ENCODE results near the gene SNRPF.

- TF ChIP-seq POLR2A (IDR thresholded peaks at IDR 0.05; ENCODE audit: low read depth, low read length) (no peak), POLR2AphosphoS5 (IDR thresholded peaks at IDR 0.05; ENCODE audit: low read depth, low read length) (no peak), PAX5 (IDR thresholded peaks at IDR 0.05; ENCODE audit: insufficient read depth, low read length, severe bottlenecking) (no peak), TAF1 (IDR thresholded peaks at IDR 0.05; ENCODE audit: low read depth, low read length) (no peak), POU2F2 (IDR thresholded peaks at IDR 0.05; ENCODE audit: low read depth, low read length) (no peak), SPI1 (IDR thresholded peaks at IDR 0.05; ENCODE audit: low read depth, low read length) (no peak)
Observed at GRCh38 chr12:95863337-95863736, 4.6 kb downstream of the SNRPF start.
